NT2/D1 (cell line): ENCODE results near the gene ERVV-1.

Experiments
- DNase-seq: peaks from one replicate; pipeline ENCODE4 v3.0.0-alpha.2; 2011; ENCODE audit warnings: low read depth, low spot score
- H3K27me3 ChIP-seq: 2 replicates; pipeline ENCODE4 v1.6.0; 2011; ENCODE audit warnings: mild to moderate bottlenecking; ENCODE audit not compliant: insufficient read length, insufficient read depth
- H3K36me3 ChIP-seq: 2 replicates; pipeline ENCODE4 v1.6.1; 2011; ENCODE audit warnings: mild to moderate bottlenecking, low read length, mixed read lengths; ENCODE audit not compliant: insufficient read depth, insufficient read length
- H3K4me1 ChIP-seq: 2 replicates; pipeline ENCODE4 v1.5.1; 2011; ENCODE audit not compliant: insufficient read depth, insufficient read length
- H3K4me3 ChIP-seq: 2 replicates; pipeline ENCODE4 v1.5.1; 2011; ENCODE audit warnings: low read depth; ENCODE audit not compliant: insufficient read length
- H3K9ac ChIP-seq: 2 replicates; pipeline ENCODE4 v1.6.0; 2011; ENCODE audit warnings: low read depth; ENCODE audit not compliant: insufficient read length
- H3K9me3 ChIP-seq: 2 replicates; pipeline ENCODE4 v1.5.1; 2011; ENCODE audit warnings: mild to moderate bottlenecking, low read length; ENCODE audit not compliant: insufficient read depth
- SUZ12 ChIP-seq: IDR thresholded peaks from 2 replicates; pipeline ENCODE4 v1.6.1; 2011; ENCODE audit not compliant: insufficient read length, insufficient read depth; ENCODE audit errors: extremely low read depth
- YY1 ChIP-seq: IDR thresholded peaks from 2 replicates; pipeline ENCODE4 v1.6.1; 2011; ENCODE audit not compliant: insufficient read length, insufficient read depth
- ZNF274 ChIP-seq: IDR thresholded peaks from 2 replicates; pipeline ENCODE4 v1.6.1; 2011; ENCODE audit warnings: mild to moderate bottlenecking, low read depth, low read length

The ERVV-1 gene

DNA sequence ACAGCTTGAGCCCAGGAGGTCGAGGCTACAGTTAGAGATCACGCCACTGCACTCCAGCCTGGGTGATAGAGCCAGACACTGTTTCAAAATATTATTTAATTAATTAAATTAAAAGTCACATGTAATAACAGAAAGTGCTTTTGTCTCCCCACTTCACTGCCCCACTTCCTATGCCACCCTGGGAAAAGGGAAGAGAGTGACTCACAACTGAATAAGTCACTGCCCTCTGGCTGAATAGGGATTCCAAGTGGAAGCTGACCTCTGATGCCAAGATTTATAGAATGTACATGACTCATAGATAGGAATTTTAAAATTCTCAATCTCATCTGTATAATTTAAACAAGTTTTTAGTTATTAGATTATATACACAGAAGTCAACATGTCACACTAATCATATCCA is 22.2 kb upstream of the ERVV-1 start:
- no peak overlapping the region for H3K4me3 ChIP-seq

DNA sequence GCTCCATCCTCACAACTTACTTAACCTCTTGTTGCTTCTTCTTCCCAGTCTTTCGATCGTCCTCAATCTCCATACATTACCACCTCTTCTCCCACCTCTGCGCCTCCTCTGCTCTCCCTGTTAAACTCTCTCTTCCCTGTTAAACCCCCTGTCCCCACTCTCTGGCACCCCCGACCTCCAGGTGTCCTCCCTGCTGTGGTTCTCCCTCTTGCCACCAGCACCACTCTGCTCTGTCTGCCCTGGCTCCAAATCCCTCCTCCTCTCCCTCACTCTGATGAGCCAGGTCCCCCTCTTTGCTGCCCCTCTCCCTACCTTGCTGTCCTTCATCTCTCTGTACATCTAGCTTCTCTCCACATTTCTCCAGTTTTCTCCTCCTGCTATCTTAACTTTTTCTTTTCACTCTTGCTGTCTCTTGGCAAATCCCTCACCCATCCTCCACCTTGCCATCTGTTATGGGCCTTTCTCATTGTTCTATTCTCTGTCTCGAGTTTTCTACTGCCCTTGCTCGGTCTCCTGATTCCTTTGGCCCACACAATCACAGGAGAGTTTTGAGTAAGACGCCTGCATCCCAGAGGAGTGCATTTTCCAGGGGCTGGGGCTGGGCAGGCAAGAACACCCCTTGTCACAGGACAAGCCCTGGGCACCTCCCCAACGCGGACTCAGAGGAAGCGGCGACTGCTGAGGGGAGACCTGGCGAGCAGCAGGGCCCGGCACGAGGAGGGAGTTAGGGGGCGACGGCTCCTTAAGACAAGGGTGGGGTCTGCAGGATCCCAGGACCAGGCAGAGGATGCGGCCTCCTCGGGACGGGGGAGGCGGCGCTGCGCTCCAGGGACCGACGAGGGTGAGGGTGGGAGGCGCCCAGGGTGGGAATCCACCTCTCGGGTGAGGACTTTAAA is 21.4 kb upstream of the ERVV-1 start:
- Histone ChIP-seq H3K4me3 (peak overlapping the region; percentile 45), H3K9ac (peak overlapping the region; percentile 64), H3K4me1 (no peaks in the 10 kb centered on the region), H3K27me3 (no peaks in the 10 kb centered on the region), H3K9me3 (peaks cover 20% of the 10 kb centered on the region; the same call in 1 of the 2 replicates), H3K36me3 (peaks cover 11% of the 10 kb centered on the region)
- TF ChIP-seq SUZ12 (no peak), ZNF274 (no peak), YY1 (no peak)
- no peak for DNase-seq

More for the DNA sequence above, 22.2 kb upstream of the ERVV-1 start:
- Histone ChIP-seq H3K36me3 (peaks cover 20% of the 10 kb centered on the region), H3K27me3 (no peaks in the 10 kb centered on the region), H3K9me3 (peaks cover 28% of the 10 kb centered on the region; the same call in 1 of the 2 replicates), H3K9ac (no peak overlapping the region), H3K4me1 (no peaks in the 10 kb centered on the region)
- TF ChIP-seq YY1 (no peak), ZNF274 (no peak), SUZ12 (no peak)
- no peak for DNase-seq

DNA sequence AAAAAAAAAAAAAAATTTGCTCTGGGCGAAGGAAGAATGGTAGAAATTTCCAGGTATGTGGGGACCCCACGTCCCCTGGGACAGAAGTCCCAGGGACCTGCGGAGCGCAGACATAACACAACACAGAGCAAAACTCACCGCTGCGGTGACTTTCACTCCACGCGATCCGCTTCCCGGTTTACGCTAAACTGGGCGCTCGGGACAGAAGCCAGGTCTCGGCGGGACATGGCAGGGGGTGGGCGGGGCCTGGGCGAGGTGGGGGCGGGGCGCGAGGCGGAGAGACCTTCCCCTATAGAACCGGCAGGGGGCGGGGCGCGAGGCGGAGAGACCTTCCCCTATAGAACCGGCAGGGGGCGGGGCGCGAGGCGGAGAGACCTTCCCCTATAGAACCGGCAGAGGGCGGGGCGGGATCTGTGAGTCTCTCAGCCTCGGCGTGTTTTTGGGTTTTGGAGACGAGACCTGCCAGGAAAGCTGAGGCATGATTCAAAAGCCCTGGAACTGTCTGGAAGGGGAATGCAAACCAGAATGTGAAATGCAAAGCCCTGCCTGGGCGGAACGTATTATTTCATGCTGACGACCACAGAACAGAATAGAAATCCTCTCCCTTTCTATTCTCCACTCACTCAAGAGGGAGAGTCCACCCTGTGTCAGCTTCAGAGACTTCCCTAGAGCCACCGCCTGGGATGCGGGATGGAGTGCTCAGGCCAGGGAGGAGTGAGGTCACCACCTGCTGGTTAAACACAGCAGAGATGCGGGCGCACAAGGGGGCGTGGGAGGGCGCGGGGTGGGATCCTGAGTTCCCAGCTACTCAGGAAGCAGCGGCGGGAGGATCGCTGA is 20.2 kb upstream of the ERVV-1 start:
- Histone ChIP-seq H3K36me3 (peaks cover 9% of the 10 kb centered on the region), H3K4me1 (no peaks in the 10 kb centered on the region), H3K9me3 (peaks cover 17% of the 10 kb centered on the region; the same call in 1 of the 2 replicates), H3K4me3 (peak overlapping the region; percentile 45), H3K27me3 (no peaks in the 10 kb centered on the region), H3K9ac (peak overlapping the region; percentile 70)
- DNase-seq, result peak; percentile 49
- no peak for TF ChIP-seq ZNF274
- no peak for TF ChIP-seq SUZ12
- no peak for TF ChIP-seq YY1

DNA sequence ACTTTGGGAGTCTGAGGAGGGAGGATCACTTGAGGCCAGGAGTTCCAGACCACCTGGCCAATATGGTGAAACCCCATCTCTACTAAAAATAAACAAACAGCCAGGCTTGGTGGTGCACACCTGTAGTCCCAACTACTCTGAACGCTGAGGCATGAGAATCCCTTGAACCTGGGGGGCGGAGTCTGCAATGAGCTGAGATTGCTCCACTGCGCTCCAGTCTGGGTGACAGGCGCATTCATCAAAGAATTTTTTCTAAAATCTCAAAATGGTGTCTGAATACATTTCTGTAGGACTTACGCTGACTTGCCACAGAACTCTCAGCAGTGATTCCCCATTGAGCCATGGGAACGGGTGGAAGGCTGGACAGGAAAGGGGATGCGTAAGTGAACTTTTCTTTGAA is 18.0 kb upstream of the ERVV-1 start:
- no peak for DNase-seq
- no peaks in the 10 kb centered on the region for H3K36me3 ChIP-seq
- TF ChIP-seq ZNF274, result no peak
- no peak for TF ChIP-seq YY1
- TF ChIP-seq SUZ12, result no peak
- no peak overlapping the region for H3K4me3 ChIP-seq
- no peaks in the 10 kb centered on the region for H3K27me3 ChIP-seq
- H3K4me1 ChIP-seq, result no peaks in the 10 kb centered on the region
- H3K9ac ChIP-seq, result no peak overlapping the region
- H3K9me3 ChIP-seq, result peaks cover 17% of the 10 kb centered on the region; the same call in 1 of the 2 replicates

GRCh38 chr19:52997975-52998374 is 15.7 kb upstream of the ERVV-1 start:
- DNase-seq, result no peak
- Histone ChIP-seq H3K27me3 (no peaks in the 10 kb centered on the region), H3K4me1 (no peaks in the 10 kb centered on the region), H3K36me3 (no peaks in the 10 kb centered on the region), H3K9me3 (peaks cover 19% of the 10 kb centered on the region; the same call in 1 of the 2 replicates), H3K9ac (no peak overlapping the region), H3K4me3 (no peak overlapping the region)
- no peak for TF ChIP-seq YY1
- no peak for TF ChIP-seq SUZ12
- no peak for TF ChIP-seq ZNF274

- H3K27me3 ChIP-seq, result no peaks in the 10 kb centered on the region
- no peak overlapping the region for H3K4me3 ChIP-seq
- H3K4me1 ChIP-seq, result no peaks in the 10 kb centered on the region
- TF ChIP-seq YY1, result no peak
- TF ChIP-seq ZNF274, result no peak
- TF ChIP-seq SUZ12, result no peak
- H3K36me3 ChIP-seq, result no peaks in the 10 kb centered on the region
- H3K9me3 ChIP-seq, result peaks cover 20% of the 10 kb centered on the region; the same call in 1 of the 2 replicates
- DNase-seq, result peak; percentile 77
- no peak overlapping the region for H3K9ac ChIP-seq
These were observed 11.2 kb upstream of the ERVV-1 start for GRCh38 chr19:53002479-53002878.
